Fibroblast of lung (primary cell): ENCODE measurements around the gene EXOSC10. TPM values are rescaled to one million over a fixed set of nuclear protein-coding genes. Genes with fewer than 3 reads are reported as not detected.

Experiments
- DNase-seq, 2 donors: peaks; one replicate each; pipeline versions ENCODE4 v3.0.0 to v3.0.0-alpha.2; 2010; ENCODE audit warnings: low read depth in 2 of 2
- H2AFZ ChIP-seq: 2 replicates; pipeline ENCODE4 v1.5.1; 2012; ENCODE audit warnings: low read length, control low read depth, inconsistent platforms
- H3K27ac ChIP-seq: 2 replicates; pipeline ENCODE4 v1.5.1; 2011; ENCODE audit warnings: low read length, control low read depth; ENCODE audit not compliant: insufficient read depth
- H3K27me3 ChIP-seq: 2 replicates; pipeline ENCODE4 v1.5.1; 2011; ENCODE audit warnings: mild to moderate bottlenecking, low read length; ENCODE audit not compliant: control insufficient read depth, insufficient read depth
- H3K36me3 ChIP-seq: 2 replicates; pipeline ENCODE4 v1.5.1; 2011; ENCODE audit warnings: low read length; ENCODE audit not compliant: control insufficient read depth, insufficient read depth
- H3K4me1 ChIP-seq: 2 replicates; pipeline ENCODE4 v1.5.1; 2011; ENCODE audit warnings: low read length; ENCODE audit not compliant: control insufficient read depth, insufficient read depth; ENCODE audit errors: extremely low read depth
- H3K4me2 ChIP-seq: 2 replicates; pipeline ENCODE4 v1.5.1; 2011; ENCODE audit warnings: low read length, control low read depth; ENCODE audit not compliant: insufficient read depth; ENCODE audit errors: extremely low read depth
- H3K4me3 ChIP-seq, 4 experiments: fragments of 200-600 bp in 1 of 4; sonication (generic) in 1 of 4; replicated peaks in 1 of 4; 2 replicates each; pipeline ENCODE4 v1.5.1; 2011 to 2016; ENCODE audit warnings: low read length in 4 of 4, low read depth in 3 of 4, mild to moderate bottlenecking in 3 of 4, control low read depth in 2 of 4, inconsistent platforms in 1 of 4, mixed read lengths in 1 of 4; ENCODE audit not compliant: insufficient read depth in 1 of 4; ENCODE audit errors: control extremely low read depth in 1 of 4
- H3K79me2 ChIP-seq: 2 replicates; pipeline ENCODE4 v1.5.1; 2012; ENCODE audit warnings: mild to moderate bottlenecking, low read length, inconsistent platforms; ENCODE audit not compliant: control insufficient read depth, insufficient read depth
- H3K9ac ChIP-seq: 2 replicates; pipeline ENCODE4 v1.5.1; 2011; ENCODE audit warnings: mild to moderate bottlenecking, low read length, control low read depth; ENCODE audit not compliant: insufficient read depth
- H3K9me3 ChIP-seq: 2 replicates; pipeline ENCODE4 v1.5.1; 2012; ENCODE audit warnings: low read depth, low read length; ENCODE audit not compliant: control insufficient read depth, insufficient read depth
- H4K20me1 ChIP-seq: 2 replicates; pipeline ENCODE4 v1.5.1; 2011; ENCODE audit warnings: low read length; ENCODE audit not compliant: control insufficient read depth, insufficient read depth; ENCODE audit errors: extremely low read depth
- EZH2 ChIP-seq: IDR thresholded peaks from 2 replicates; pipeline ENCODE4 v1.5.1; 2012; ENCODE audit warnings: low read length, control low read depth, mild to moderate bottlenecking; ENCODE audit errors: missing control alignments
- polyA plus RNA-seq, 2 donors: library from polyadenylated mRNA; depleted of rRNA in 1 of 2; stranded (reverse) in 1 of 2; unstranded in 1 of 2; fragments of >200 nt; gene quantifications; 2 replicates each; pipeline ENCODE4 v1.2.1, GENCODE V29; 2011 to 2012; ENCODE audit warnings: missing spikeins in 1 of 2
- total RNA-seq: library from RNA; depleted of rRNA; stranded (reverse); fragments of >200 nt; gene quantifications from 2 replicates; pipeline ENCODE4 v1.2.1, GENCODE V29; 2014
- TF ChIP-seq, protein P1 (sequence below), 2 donors: IDR thresholded peaks in 1 of 2; conservative IDR thresholded peaks in 1 of 2; 1 replicate in 1 of 2; 2 replicates in 1 of 2; pipeline ENCODE4 v1.5.1; 2011 to 2012; ENCODE audit warnings: low read length in 2 of 2, control low read depth in 1 of 2, inconsistent platforms in 1 of 2, low read depth in 1 of 2, mild to moderate bottlenecking in 1 of 2

Gene EXOSC10
- total and polyA plus RNA-seq, 2 donors (not counting 1 experiment from before 2014, with no cell fraction given): 36.2 to 56.3 TPM

DNA sequence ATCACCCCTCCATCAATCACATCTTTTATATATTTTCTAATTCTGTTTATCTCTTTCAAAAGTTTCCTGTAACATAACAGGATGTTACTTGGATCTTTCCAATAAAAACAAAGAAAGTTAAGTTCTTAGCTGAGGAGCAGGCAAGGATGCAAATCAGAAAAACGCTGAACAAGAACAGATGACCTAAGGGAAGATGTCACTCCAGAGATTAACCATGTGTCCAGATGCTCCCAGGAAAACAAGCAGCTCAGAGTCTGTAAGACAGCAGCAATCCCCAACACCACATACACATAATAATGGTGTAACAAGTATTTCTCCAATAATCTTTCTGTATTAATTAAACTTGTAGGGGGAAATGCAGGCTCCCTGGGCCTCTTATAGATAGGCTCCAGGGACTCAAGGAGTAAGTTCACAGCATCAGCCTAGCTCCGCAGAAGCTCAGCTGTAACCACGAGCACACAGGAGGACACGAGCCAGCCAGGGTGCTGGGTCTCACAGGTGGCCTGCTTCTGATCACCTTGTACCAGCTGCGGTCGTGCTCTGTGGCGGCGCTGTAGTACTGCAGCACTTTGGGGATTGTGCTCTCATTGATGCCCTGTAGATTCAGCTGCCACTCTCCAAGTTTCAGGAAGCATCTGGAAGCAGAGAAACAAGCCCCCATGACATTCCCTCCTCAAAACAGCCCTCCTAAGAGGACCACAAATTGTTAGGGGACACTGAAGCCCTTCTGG lies 33.1 kb upstream of the EXOSC10 start:
- Histone ChIP-seq H3K9me3 (no peaks in the 10 kb centered on the region), H3K9ac (no peak overlapping the region), H3K27me3 (no peaks in the 10 kb centered on the region), H3K4me3 (no peak overlapping the region), H2AFZ (no peak overlapping the region), H3K4me2 (no peak overlapping the region), H3K79me2 (no peaks in the 10 kb centered on the region), H3K36me3 (peaks cover 20% of the 10 kb centered on the region), H3K4me1 (peaks cover 16% of the 10 kb centered on the region), H4K20me1 (no peaks in the 10 kb centered on the region), H3K27ac (no peak overlapping the region)
- DNase-seq: no peak
- TF ChIP-seq EZH2: no peak
- TF ChIP-seq, protein P1, sequence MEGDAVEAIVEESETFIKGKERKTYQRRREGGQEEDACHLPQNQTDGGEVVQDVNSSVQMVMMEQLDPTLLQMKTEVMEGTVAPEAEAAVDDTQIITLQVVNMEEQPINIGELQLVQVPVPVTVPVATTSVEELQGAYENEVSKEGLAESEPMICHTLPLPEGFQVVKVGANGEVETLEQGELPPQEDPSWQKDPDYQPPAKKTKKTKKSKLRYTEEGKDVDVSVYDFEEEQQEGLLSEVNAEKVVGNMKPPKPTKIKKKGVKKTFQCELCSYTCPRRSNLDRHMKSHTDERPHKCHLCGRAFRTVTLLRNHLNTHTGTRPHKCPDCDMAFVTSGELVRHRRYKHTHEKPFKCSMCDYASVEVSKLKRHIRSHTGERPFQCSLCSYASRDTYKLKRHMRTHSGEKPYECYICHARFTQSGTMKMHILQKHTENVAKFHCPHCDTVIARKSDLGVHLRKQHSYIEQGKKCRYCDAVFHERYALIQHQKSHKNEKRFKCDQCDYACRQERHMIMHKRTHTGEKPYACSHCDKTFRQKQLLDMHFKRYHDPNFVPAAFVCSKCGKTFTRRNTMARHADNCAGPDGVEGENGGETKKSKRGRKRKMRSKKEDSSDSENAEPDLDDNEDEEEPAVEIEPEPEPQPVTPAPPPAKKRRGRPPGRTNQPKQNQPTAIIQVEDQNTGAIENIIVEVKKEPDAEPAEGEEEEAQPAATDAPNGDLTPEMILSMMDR (conservative IDR thresholded peaks at IDR 0.05 in 1 of 2, IDR thresholded peaks at IDR 0.05 in 1 of 2; ENCODE audit: low read depth in 1 of 2, low read length in 2 of 2): no peak

DNA sequence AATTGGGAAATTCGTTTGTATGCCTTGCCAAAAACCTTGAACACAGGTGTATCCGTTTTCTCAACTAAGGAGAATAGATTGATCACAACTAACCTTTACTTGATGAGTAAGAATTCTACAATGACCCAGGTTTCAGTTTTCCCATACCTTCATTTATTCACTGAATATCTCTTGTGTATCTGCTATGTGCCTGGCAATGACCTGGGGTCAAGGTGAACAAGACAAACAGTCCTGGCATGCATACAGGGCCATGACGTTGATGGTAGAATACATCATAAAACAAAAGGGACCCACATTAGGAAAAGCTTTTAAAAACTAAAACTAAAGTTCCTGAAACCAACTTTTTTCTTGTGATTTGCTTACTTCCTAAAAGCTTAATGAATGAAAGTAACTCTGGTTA lies 32.1 kb upstream of the EXOSC10 start:
- no peaks in the 10 kb centered on the region for H4K20me1 ChIP-seq
- H3K4me1 ChIP-seq: peaks cover 16% of the 10 kb centered on the region
- no peaks in the 10 kb centered on the region for H3K27me3 ChIP-seq
- TF ChIP-seq EZH2: no peak
- TF ChIP-seq, protein P1 (conservative IDR thresholded peaks at IDR 0.05 in 1 of 2, IDR thresholded peaks at IDR 0.05 in 1 of 2; ENCODE audit: low read depth in 1 of 2, low read length in 2 of 2): no peak
- no peak overlapping the region for H3K4me3 ChIP-seq
- no peak overlapping the region for H2AFZ ChIP-seq
- DNase-seq: no peak
- H3K79me2 ChIP-seq: no peaks in the 10 kb centered on the region
- H3K27ac ChIP-seq: no peak overlapping the region
- H3K9ac ChIP-seq: no peak overlapping the region
- peaks cover 22% of the 10 kb centered on the region for H3K36me3 ChIP-seq
- H3K4me2 ChIP-seq: no peak overlapping the region
- H3K9me3 ChIP-seq: no peaks in the 10 kb centered on the region

DNA sequence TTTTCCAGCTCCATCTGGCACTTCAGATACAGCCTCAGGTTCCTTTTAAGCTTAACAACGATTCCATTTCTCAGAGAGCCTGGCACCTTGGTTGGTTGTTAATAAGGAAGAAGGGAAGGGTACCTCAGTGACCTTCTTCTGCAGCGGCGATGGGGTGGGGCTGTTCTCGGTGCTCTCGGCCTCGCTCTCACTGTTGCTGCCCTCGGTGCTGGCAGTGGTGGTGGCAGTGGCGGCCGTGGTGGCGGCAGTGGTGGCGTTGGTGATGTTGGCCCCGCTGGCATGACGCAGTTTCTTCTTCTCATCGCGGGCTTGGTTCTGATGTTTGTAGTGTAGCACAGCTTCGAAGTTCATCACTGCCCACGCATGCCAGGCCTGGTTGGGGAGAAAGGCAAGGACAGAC lies 30.7 kb upstream of the EXOSC10 start:
- no peak overlapping the region for H3K27ac ChIP-seq
- H3K9me3 ChIP-seq: no peaks in the 10 kb centered on the region
- no peak overlapping the region for H3K9ac ChIP-seq
- peaks cover 16% of the 10 kb centered on the region for H3K4me1 ChIP-seq
- TF ChIP-seq, protein P1 (conservative IDR thresholded peaks at IDR 0.05 in 1 of 2, IDR thresholded peaks at IDR 0.05 in 1 of 2; ENCODE audit: low read depth in 1 of 2, low read length in 2 of 2): no peak
- no peak for TF ChIP-seq EZH2
- no peak overlapping the region for H3K4me2 ChIP-seq
- H3K36me3 ChIP-seq: peaks cover 27% of the 10 kb centered on the region
- H3K79me2 ChIP-seq: no peaks in the 10 kb centered on the region
- no peak overlapping the region for H2AFZ ChIP-seq
- no peak for DNase-seq
- H4K20me1 ChIP-seq: no peaks in the 10 kb centered on the region
- no peaks in the 10 kb centered on the region for H3K27me3 ChIP-seq
- H3K4me3 ChIP-seq: no peak overlapping the region
